Measurements from ENCODE around the gene TTC8. TPM values are rescaled to one million over a fixed set of nuclear protein-coding genes. Genes with fewer than 3 reads are reported as not detected.

TTC8 gene
- total and polyA plus RNA-seq, 2 donors (not counting 3 experiments of a cell fraction or from before 2014, with no cell fraction given) = 11.9 to 16.3 TPM

DNA sequence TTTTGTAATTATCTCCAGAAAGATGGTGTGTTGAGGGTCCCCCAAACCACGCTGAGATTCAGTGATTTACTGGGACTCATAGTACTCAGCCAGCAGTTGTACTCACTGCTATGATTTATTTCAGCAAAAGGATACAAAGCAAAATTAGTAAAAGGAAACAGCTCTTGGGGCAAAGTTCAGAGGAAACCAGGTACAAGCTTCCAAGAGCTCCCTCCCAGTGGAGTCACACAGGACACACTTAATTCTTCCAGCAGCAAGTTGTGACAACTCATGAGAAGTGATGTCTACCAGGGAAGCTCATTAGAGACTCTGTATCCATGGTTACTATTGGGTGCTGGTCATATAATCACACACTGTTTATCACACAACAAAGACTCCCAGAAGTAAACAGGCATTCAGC, 38.7 kb downstream of the TTC8 start:
- DNase-seq (ENCODE audit: low read depth, low spot score) = no peak

DNA sequence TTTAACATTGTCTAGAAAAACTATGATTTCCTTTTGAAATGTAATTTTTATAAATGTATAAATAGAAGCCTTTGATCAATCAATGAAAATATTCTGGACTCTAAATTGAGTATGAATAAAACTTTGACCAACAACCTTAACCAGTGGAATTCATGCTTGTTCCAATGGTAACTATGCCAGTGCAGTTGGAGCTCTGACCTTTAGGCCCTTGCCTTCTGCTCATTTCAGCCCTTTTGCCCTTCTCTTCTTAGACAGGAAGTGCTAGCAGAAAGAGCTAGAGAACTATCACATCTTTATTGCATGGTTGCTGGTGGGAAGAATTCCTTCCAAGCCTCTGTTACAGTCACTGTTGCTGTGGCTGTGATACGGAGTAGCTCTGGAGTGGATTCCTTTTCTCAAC, 39.7 kb downstream of the TTC8 start:
- intact Hi-C loops (cut with micrococcal nuclease) (no loop called here), dilution Hi-C loops (cut with MboI; ENCODE audit: extremely low pct_ligation_motif_present, low sequenced_read_pairs) (no loop called here)
- DNase-seq (ENCODE audit: low read depth, low spot score) = no peak
- ChIA-PET CTCF (interaction anchor here (0.9 to 1.2 kb wide), 3 partner anchors 14 to 196 kb away, joined by 3 to 5 read pairs (median 3); no protein-coding TSS in a partner anchor), POLR2A (no interaction called here)
- no peak overlapping the region for H3K9ac ChIP-seq (replicated peaks; ENCODE audit: extremely low read depth, insufficient read depth, low read length)
- H3K36me3 ChIP-seq (ENCODE audit: control insufficient read depth in 2 of 2, extremely low read depth in 1 of 2, insufficient read depth in 2 of 2, low read length in 2 of 2) = no peaks in the 10 kb centered on the region
- H3K4me3 ChIP-seq (replicated peaks in 1 of 3; ENCODE audit: insufficient read depth in 1 of 3, low read depth in 1 of 3, low read length in 3 of 3) = no peak overlapping the region
- H3K27me3 ChIP-seq (ENCODE audit: control insufficient read depth in 2 of 2, insufficient read depth in 2 of 2, low read length in 2 of 2) = no peaks in the 10 kb centered on the region
- H3K4me2 ChIP-seq (ENCODE audit: insufficient read depth, low read length) = no peak overlapping the region
- no peak overlapping the region for H3K27ac ChIP-seq (ENCODE audit: insufficient read depth, low read depth, low read length)
- H2AFZ ChIP-seq (ENCODE audit: low read depth, low read length) = no peak overlapping the region
- H4K20me1 ChIP-seq (replicated peaks; ENCODE audit: control insufficient read depth, extremely low read depth, insufficient read depth, low read length) = no peaks in the 10 kb centered on the region
- no peaks in the 10 kb centered on the region for H3K9me3 ChIP-seq (replicated peaks; ENCODE audit: control insufficient read depth, insufficient read depth, low read length)
- TF ChIP-seq, protein P1, sequence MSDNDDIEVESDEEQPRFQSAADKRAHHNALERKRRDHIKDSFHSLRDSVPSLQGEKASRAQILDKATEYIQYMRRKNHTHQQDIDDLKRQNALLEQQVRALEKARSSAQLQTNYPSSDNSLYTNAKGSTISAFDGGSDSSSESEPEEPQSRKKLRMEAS (IDR thresholded peaks at IDR 0.05; ENCODE audit: insufficient read depth, insufficient read length) = no peak
- TF ChIP-seq, protein P2, sequence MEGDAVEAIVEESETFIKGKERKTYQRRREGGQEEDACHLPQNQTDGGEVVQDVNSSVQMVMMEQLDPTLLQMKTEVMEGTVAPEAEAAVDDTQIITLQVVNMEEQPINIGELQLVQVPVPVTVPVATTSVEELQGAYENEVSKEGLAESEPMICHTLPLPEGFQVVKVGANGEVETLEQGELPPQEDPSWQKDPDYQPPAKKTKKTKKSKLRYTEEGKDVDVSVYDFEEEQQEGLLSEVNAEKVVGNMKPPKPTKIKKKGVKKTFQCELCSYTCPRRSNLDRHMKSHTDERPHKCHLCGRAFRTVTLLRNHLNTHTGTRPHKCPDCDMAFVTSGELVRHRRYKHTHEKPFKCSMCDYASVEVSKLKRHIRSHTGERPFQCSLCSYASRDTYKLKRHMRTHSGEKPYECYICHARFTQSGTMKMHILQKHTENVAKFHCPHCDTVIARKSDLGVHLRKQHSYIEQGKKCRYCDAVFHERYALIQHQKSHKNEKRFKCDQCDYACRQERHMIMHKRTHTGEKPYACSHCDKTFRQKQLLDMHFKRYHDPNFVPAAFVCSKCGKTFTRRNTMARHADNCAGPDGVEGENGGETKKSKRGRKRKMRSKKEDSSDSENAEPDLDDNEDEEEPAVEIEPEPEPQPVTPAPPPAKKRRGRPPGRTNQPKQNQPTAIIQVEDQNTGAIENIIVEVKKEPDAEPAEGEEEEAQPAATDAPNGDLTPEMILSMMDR (IDR thresholded peaks at IDR 0.05; ENCODE audit: extremely low read depth in 1 of 2, insufficient read depth in 1 of 2, low read depth in 1 of 2, low read length in 2 of 2) = no peak
- TF ChIP-seq GATA2 (IDR thresholded peaks at IDR 0.05; ENCODE audit: insufficient read depth, insufficient read length, low read depth, low read length) (no peak), JUN (IDR thresholded peaks at IDR 0.05; ENCODE audit: borderline replicate concordance, insufficient read depth, insufficient read length, low read depth) (no peak), POLR2A (IDR thresholded peaks at IDR 0.05; ENCODE audit: low read depth, low read length) (no peak), EZH2 (IDR thresholded peaks at IDR 0.05; ENCODE audit: borderline replicate concordance, low read depth, low read length, severe bottlenecking) (no peak), POLR2AphosphoS5 (IDR thresholded peaks at IDR 0.05; ENCODE audit: insufficient read depth, low read depth, low read length) (no peak), FOS (IDR thresholded peaks at IDR 0.05; ENCODE audit: borderline replicate concordance, insufficient read depth, low read length) (no peak), MYC (IDR thresholded peaks at IDR 0.05; ENCODE audit: low read depth, low read length) (no peak)
- no peaks in the 10 kb centered on the region for H3K9me1 ChIP-seq (replicated peaks; ENCODE audit: control insufficient read depth, extremely low read depth, insufficient read depth, low read length)
- no peaks in the 10 kb centered on the region for H3K79me2 ChIP-seq (ENCODE audit: control insufficient read depth, insufficient read depth, low read length)
- BruUV-seq (replicated peaks) = no TSS peak
- FAIRE-seq = no peak
- no peaks in the 10 kb centered on the region for H3K4me1 ChIP-seq (ENCODE audit: control insufficient read depth, extremely low read depth, insufficient read depth, low read length)

More for the DNA sequence above, 38.7 kb downstream of the TTC8 start:
- intact Hi-C loops (cut with micrococcal nuclease) = no loop called here
- Histone ChIP-seq H3K9ac (replicated peaks; ENCODE audit: extremely low read depth, insufficient read depth, low read length) (no peak overlapping the region), H3K27ac (ENCODE audit: insufficient read depth, low read depth, low read length) (no peak overlapping the region), H4K20me1 (replicated peaks; ENCODE audit: control insufficient read depth, extremely low read depth, insufficient read depth, low read length) (no peaks in the 10 kb centered on the region), H3K9me1 (replicated peaks; ENCODE audit: control insufficient read depth, extremely low read depth, insufficient read depth, low read length) (no peaks in the 10 kb centered on the region), H2AFZ (ENCODE audit: low read depth, low read length) (no peak overlapping the region), H3K9me3 (replicated peaks; ENCODE audit: control insufficient read depth, insufficient read depth, low read length) (no peaks in the 10 kb centered on the region), H3K4me2 (ENCODE audit: insufficient read depth, low read length) (no peak overlapping the region), H3K79me2 (ENCODE audit: control insufficient read depth, insufficient read depth, low read length) (no peaks in the 10 kb centered on the region), H3K4me1 (ENCODE audit: control insufficient read depth, extremely low read depth, insufficient read depth, low read length) (no peaks in the 10 kb centered on the region), H3K36me3 (ENCODE audit: control insufficient read depth in 2 of 2, extremely low read depth in 1 of 2, insufficient read depth in 2 of 2, low read length in 2 of 2) (no peaks in the 10 kb centered on the region), H3K27me3 (ENCODE audit: control insufficient read depth in 2 of 2, insufficient read depth in 2 of 2, low read length in 2 of 2) (no peaks in the 10 kb centered on the region), H3K4me3 (replicated peaks in 1 of 3; ENCODE audit: insufficient read depth in 1 of 3, low read depth in 1 of 3, low read length in 3 of 3) (no peak overlapping the region)
- POLR2A ChIA-PET = no interaction called here
- BruUV-seq (replicated peaks) = no TSS peak
- TF ChIP-seq, protein P1 (IDR thresholded peaks at IDR 0.05; ENCODE audit: insufficient read depth, insufficient read length) = no peak
- TF ChIP-seq FOS (IDR thresholded peaks at IDR 0.05; ENCODE audit: borderline replicate concordance, insufficient read depth, low read length) (no peak), GATA2 (IDR thresholded peaks at IDR 0.05; ENCODE audit: insufficient read depth, insufficient read length, low read depth, low read length) (no peak), JUN (IDR thresholded peaks at IDR 0.05; ENCODE audit: borderline replicate concordance, insufficient read depth, insufficient read length, low read depth) (no peak)
- no peak for FAIRE-seq
- dilution Hi-C loops (cut with MboI; ENCODE audit: extremely low pct_ligation_motif_present, low sequenced_read_pairs) = no loop called here
- CTCF ChIA-PET = no interaction called here
